Panc1 (cell line): Measurements from ENCODE around the gene GPC2. TPM values are rescaled to one million over a fixed set of nuclear protein-coding genes. Genes with fewer than 3 reads are reported as not detected.

Experiments used
- ATAC-seq: fragments of 200-7000 bp; cut with Tn5 transposase; 2 replicates; pipeline ENCODE4 v1.9.1; 2020; ENCODE audit warnings: mild to moderate bottlenecking, moderate library complexity
- BruUV-seq: library from RNA; stranded (reverse); fragments of 400-500 nt; replicated peaks from 2 replicates; lab custom pipeline; 2021; lab: Mats Ljungman, UMichigan
- CTCF ChIA-PET: fragments of 300-600 bp; sonication (Branson Sonifier 250); formaldehyde crosslinking; loops from one replicate; lab custom pipeline; 2022; ENCODE audit warnings: antibody characterized with exemption; lab: Charles Lee
- POLR2A ChIA-PET: fragments of 300-600 bp; sonication (Branson Sonifier 250); formaldehyde crosslinking; loops from one replicate; lab custom pipeline; 2022; ENCODE audit warnings: antibody characterized with exemption; lab: Charles Lee
- DNase-seq: peaks from one replicate; pipeline ENCODE4 v3.0.0-alpha.2; 2010; ENCODE audit warnings: low read depth, low spot score
- H3K27ac ChIP-seq: 2 replicates; pipeline ENCODE4 v1.5.1; 2011; ENCODE audit warnings: mild to moderate bottlenecking, low read length, inconsistent platforms
- H3K27me3 ChIP-seq: fragments of 200-500 bp; sonication (Bioruptor generic); 2 replicates; pipeline ENCODE4 v1.6.0; 2014; ENCODE audit warnings: low read length, inconsistent platforms; ENCODE audit not compliant: control insufficient read depth, insufficient read depth
- H3K36me3 ChIP-seq: fragments of 200-500 bp; sonication (Bioruptor generic); 2 replicates; pipeline ENCODE4 v1.5.1; 2014; ENCODE audit warnings: inconsistent platforms, mild to moderate bottlenecking, low read length, moderate library complexity; ENCODE audit not compliant: control insufficient read depth, insufficient read depth
- H3K4me1 ChIP-seq: 2 replicates; pipeline ENCODE4 v1.5.1; 2011; ENCODE audit warnings: inconsistent platforms, mild to moderate bottlenecking, low read length, moderate library complexity; ENCODE audit not compliant: control insufficient read depth, insufficient read depth
- H3K4me3 ChIP-seq, 2 experiments: 2 replicates each; pipeline ENCODE4 v1.5.1; 2011 to 2012; ENCODE audit warnings: low read depth in 2 of 2, low read length in 2 of 2, mild to moderate bottlenecking in 2 of 2, inconsistent platforms in 1 of 2, moderate library complexity in 1 of 2
- H3K9me3 ChIP-seq: fragments of 200-500 bp; sonication (Bioruptor generic); 2 replicates; pipeline ENCODE4 v1.5.1; 2014; ENCODE audit warnings: low read depth, mild to moderate bottlenecking, inconsistent platforms, low read length, moderate library complexity; ENCODE audit not compliant: control insufficient read depth, insufficient read depth
- POLR2AphosphoS5 ChIP-seq: IDR thresholded peaks from 2 replicates; pipeline ENCODE4 v1.6.1; 2012; ENCODE audit warnings: mild to moderate bottlenecking, low read depth, low read length, moderate library complexity
- SIN3A ChIP-seq: IDR thresholded peaks from 2 replicates; pipeline ENCODE4 v1.6.1; 2012; ENCODE audit warnings: low read depth, mild to moderate bottlenecking, low read length, moderate library complexity, borderline replicate concordance; ENCODE audit not compliant: insufficient read depth
- TCF7L2 ChIP-seq: IDR thresholded peaks from 2 replicates; pipeline ENCODE4 v1.6.1; 2011; ENCODE audit warnings: mild to moderate bottlenecking, low read depth, low read length, inconsistent platforms
- in situ Hi-C: cut with HindIII; loops from 2 replicates; pipeline ENCODE4 v1.10.0; 2016; ENCODE audit warnings: low sequenced_read_pairs, low pct_unique_long_range_greater_than_20kb
- intact Hi-C: fragments of 100-400 bp; cut with micrococcal nuclease; formaldehyde crosslinking; loops from one replicate; pipeline ENCODE4 v1.10.0; 2022; ENCODE audit not compliant: unreplicated experiment
- total RNA-seq: library from RNA; stranded (reverse); gene quantifications from one replicate; pipeline ENCODE4 v1.2.1, GENCODE V29; 2021; ENCODE audit not compliant: unreplicated experiment
- TF ChIP-seq, protein P1 (sequence below): fragments of 450-650 bp; IDR thresholded peaks from 2 replicates; pipeline ENCODE4 v1.5.1; 2017; ENCODE audit warnings: mild to moderate bottlenecking
- TF ChIP-seq, protein P2 (sequence below), 2 experiments: IDR thresholded peaks; 2 replicates each; pipeline ENCODE4 v1.6.1; 2011 to 2012; ENCODE audit warnings: low read depth in 2 of 2, control low read depth in 1 of 2, low read length in 1 of 2, mild to moderate bottlenecking in 1 of 2, moderate library complexity in 1 of 2; ENCODE audit not compliant: insufficient read depth in 1 of 2

The GPC2 gene
- total RNA-seq, 1 experiment from 2014 or later: 7.9 TPM

DNA sequence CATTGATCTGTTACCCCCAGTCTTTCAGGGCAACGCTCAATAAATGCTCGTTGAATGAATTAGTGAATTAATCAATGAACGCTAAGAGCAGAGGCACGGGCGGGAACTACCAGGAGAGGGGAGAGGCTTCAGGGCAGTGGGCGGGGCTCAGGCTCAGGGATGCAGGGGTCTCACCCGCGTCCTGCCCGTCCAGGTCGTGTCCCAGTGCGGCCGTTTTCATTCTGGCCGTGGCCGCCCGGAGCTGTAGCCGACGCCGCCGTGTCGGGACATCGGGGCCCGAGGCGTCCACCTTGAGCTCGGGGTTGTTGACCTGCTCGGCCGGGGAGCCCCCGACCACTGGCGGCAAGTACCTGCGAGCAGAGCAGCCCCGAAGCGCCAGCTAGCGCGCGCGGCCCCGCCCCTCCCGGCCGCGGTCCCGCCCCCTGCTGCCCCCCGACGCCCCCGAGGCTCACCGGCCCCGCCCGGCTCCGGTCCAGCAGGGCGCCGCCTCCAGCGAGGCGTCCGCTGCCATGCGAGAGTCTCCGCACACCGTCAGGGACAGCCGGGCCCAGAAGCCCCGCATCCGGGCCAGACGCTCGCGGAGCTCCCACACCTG lies 6.0 kb downstream of the GPC2 start:
- no peak for DNase-seq
- Histone ChIP-seq H3K4me3 (peak overlapping the region; percentile 36 to 44), H3K27ac (no peak overlapping the region), H3K9me3 (no peaks in the 10 kb centered on the region), H3K4me1 (peaks cover 7% of the 10 kb centered on the region), H3K27me3 (no peaks in the 10 kb centered on the region), H3K36me3 (no peaks in the 10 kb centered on the region)
- TF ChIP-seq, protein P1, sequence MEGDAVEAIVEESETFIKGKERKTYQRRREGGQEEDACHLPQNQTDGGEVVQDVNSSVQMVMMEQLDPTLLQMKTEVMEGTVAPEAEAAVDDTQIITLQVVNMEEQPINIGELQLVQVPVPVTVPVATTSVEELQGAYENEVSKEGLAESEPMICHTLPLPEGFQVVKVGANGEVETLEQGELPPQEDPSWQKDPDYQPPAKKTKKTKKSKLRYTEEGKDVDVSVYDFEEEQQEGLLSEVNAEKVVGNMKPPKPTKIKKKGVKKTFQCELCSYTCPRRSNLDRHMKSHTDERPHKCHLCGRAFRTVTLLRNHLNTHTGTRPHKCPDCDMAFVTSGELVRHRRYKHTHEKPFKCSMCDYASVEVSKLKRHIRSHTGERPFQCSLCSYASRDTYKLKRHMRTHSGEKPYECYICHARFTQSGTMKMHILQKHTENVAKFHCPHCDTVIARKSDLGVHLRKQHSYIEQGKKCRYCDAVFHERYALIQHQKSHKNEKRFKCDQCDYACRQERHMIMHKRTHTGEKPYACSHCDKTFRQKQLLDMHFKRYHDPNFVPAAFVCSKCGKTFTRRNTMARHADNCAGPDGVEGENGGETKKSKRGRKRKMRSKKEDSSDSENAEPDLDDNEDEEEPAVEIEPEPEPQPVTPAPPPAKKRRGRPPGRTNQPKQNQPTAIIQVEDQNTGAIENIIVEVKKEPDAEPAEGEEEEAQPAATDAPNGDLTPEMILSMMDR: no peak
- no peak for TF ChIP-seq POLR2AphosphoS5
- TF ChIP-seq SIN3A: no peak
- no peak for TF ChIP-seq TCF7L2
- TF ChIP-seq, protein P2, sequence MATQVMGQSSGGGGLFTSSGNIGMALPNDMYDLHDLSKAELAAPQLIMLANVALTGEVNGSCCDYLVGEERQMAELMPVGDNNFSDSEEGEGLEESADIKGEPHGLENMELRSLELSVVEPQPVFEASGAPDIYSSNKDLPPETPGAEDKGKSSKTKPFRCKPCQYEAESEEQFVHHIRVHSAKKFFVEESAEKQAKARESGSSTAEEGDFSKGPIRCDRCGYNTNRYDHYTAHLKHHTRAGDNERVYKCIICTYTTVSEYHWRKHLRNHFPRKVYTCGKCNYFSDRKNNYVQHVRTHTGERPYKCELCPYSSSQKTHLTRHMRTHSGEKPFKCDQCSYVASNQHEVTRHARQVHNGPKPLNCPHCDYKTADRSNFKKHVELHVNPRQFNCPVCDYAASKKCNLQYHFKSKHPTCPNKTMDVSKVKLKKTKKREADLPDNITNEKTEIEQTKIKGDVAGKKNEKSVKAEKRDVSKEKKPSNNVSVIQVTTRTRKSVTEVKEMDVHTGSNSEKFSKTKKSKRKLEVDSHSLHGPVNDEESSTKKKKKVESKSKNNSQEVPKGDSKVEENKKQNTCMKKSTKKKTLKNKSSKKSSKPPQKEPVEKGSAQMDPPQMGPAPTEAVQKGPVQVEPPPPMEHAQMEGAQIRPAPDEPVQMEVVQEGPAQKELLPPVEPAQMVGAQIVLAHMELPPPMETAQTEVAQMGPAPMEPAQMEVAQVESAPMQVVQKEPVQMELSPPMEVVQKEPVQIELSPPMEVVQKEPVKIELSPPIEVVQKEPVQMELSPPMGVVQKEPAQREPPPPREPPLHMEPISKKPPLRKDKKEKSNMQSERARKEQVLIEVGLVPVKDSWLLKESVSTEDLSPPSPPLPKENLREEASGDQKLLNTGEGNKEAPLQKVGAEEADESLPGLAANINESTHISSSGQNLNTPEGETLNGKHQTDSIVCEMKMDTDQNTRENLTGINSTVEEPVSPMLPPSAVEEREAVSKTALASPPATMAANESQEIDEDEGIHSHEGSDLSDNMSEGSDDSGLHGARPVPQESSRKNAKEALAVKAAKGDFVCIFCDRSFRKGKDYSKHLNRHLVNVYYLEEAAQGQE (IDR thresholded peaks at IDR 0.05; ENCODE audit: insufficient read depth in 1 of 2, low read depth in 2 of 2, low read length in 1 of 2): no peak
- intact Hi-C loops: no loop called here
- POLR2A ChIA-PET: no interaction called here
- peak; percentile 59 for ATAC-seq
- in situ Hi-C loops: no loop called here
- CTCF ChIA-PET: no interaction called here
- no TSS peak for BruUV-seq

DNA sequence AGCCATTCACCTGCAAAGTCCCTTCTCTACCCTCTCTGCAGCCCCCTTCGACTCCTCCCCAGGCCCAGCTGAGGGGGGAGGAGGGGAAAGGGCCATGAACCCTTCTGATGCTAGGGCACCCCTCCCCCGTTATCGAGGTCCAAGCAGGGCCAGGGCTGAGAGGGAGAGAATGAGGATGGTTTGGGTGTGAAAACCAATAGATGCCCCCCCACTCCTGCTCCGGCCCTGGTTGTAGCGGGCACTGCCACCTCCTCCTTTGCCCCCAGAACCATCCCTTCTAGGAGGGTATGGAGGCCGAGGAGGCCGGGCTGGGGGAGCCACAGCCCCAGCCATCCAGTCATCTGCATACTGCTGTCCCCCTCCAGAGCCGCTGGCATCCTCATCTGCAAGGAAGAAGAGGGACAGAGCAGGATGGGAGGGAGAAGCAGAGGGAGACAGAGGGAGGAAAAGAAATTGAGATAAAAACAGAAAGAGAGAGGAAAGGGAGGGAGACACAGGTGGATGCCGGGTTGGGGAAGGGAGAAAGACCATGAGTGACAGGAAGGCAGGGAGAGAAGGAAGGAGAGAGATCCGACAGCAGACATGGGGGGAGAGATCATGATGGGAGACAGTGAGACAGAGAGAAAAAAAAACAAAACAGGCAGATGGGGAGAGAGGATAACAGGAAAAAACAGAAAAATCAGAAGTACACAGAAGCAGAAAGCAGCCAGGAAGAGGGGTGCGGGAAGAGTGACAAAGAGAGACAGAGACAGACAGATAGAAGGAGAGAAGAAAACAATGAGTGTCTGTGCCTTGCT lies 6.9 kb downstream of the GPC2 start:
- in situ Hi-C loops (no loop called here), intact Hi-C loops (no loop called here)
- TF ChIP-seq POLR2AphosphoS5 (no peak), TCF7L2 (no peak)
- TF ChIP-seq, protein P1: no peak
- no TSS peak for BruUV-seq
- POLR2A ChIA-PET: no interaction called here
- Histone ChIP-seq H3K27me3 (no peaks in the 10 kb centered on the region), H3K9me3 (no peaks in the 10 kb centered on the region), H3K4me3 (no peak overlapping the region), H3K27ac (no peak overlapping the region), H3K36me3 (no peaks in the 10 kb centered on the region), H3K4me1 (peaks cover 7% of the 10 kb centered on the region)
- no peak for ATAC-seq
- DNase-seq: no peak
- CTCF ChIA-PET: no interaction called here
